ENCODE results near the gene FADS2. TPM values are rescaled to one million over a fixed set of nuclear protein-coding genes. Genes with fewer than 3 reads are reported as not detected.

Gene FADS2
- polyA plus RNA-seq, 2 of the 4 experiments (the other 2 are of a cell fraction): 215 to 391 TPM

DNA sequence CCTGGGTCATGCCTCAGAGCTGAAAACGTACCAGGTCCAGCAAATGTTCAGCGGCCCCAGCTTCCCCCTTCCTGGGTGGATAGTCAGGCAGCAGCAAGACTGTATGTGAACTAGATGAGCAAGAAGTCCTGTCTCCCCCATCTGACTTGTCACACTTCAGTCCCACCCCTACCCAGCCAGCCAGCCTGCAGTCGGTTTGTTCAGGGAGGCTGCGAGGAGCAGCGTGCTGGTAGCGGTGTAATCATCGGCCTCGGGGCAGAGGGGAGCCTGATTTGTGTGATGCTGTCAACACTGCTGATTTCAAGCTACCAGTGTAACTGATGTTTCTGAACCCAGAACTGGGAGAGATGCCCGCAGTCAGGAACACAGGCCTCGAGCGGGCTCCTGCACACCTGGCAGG is 45.3 kb upstream of the FADS2 start:
- Histone ChIP-seq H3K9me3 (no peaks in the 10 kb centered on the region), H3K4me3 (no peak overlapping the region), H3K4me1 (no peaks in the 10 kb centered on the region), H3K27ac (no peak overlapping the region), H3K4me2 (no peak overlapping the region)
- TF ChIP-seq EHF (CRISPR knock-in tag; IDR thresholded peaks at IDR 0.05) (no peak), EHMT2 (IDR thresholded peaks at IDR 0.05; ENCODE audit: low read depth) (no peak), NPAS2 (CRISPR knock-in tag; IDR thresholded peaks at IDR 0.05; ENCODE audit: borderline replicate concordance) (no peak), ZC3H11A (IDR thresholded peaks at IDR 0.05) (no peak), TP53 (CRISPR knock-in tag; IDR thresholded peaks at IDR 0.05) (no peak), MAFK (IDR thresholded peaks at IDR 0.05; ENCODE audit: partially characterized antibody) (no peak), POLR2A (IDR thresholded peaks at IDR 0.05; ENCODE audit: low read length) (no peak), BHLHE40 (IDR thresholded peaks at IDR 0.05; ENCODE audit: low read depth, low read length) (no peak), EP300 (IDR thresholded peaks at IDR 0.05) (no peak), GATA3 (IDR thresholded peaks at IDR 0.05; ENCODE audit: borderline replicate concordance) (no peak), POLR2AphosphoS2 (conservative IDR thresholded peaks at IDR 0.05; ENCODE audit: low read length) (no peak), CBX8 (IDR thresholded peaks at IDR 0.05) (no peak), FOSL2 (IDR thresholded peaks at IDR 0.05) (no peak), FOSL2 (CRISPR knock-in tag; IDR thresholded peaks at IDR 0.05) (no peak), MAZ (IDR thresholded peaks at IDR 0.05; ENCODE audit: borderline replicate concordance, low read depth, low read length) (no peak), HDAC2 (IDR thresholded peaks at IDR 0.05) (no peak)
- TF ChIP-seq, protein P1, sequence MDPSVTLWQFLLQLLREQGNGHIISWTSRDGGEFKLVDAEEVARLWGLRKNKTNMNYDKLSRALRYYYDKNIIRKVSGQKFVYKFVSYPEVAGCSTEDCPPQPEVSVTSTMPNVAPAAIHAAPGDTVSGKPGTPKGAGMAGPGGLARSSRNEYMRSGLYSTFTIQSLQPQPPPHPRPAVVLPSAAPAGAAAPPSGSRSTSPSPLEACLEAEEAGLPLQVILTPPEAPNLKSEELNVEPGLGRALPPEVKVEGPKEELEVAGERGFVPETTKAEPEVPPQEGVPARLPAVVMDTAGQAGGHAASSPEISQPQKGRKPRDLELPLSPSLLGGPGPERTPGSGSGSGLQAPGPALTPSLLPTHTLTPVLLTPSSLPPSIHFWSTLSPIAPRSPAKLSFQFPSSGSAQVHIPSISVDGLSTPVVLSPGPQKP (IDR thresholded peaks at IDR 0.05; ENCODE audit: low read depth, low read length): no peak
- TF ChIP-seq, protein P2, sequence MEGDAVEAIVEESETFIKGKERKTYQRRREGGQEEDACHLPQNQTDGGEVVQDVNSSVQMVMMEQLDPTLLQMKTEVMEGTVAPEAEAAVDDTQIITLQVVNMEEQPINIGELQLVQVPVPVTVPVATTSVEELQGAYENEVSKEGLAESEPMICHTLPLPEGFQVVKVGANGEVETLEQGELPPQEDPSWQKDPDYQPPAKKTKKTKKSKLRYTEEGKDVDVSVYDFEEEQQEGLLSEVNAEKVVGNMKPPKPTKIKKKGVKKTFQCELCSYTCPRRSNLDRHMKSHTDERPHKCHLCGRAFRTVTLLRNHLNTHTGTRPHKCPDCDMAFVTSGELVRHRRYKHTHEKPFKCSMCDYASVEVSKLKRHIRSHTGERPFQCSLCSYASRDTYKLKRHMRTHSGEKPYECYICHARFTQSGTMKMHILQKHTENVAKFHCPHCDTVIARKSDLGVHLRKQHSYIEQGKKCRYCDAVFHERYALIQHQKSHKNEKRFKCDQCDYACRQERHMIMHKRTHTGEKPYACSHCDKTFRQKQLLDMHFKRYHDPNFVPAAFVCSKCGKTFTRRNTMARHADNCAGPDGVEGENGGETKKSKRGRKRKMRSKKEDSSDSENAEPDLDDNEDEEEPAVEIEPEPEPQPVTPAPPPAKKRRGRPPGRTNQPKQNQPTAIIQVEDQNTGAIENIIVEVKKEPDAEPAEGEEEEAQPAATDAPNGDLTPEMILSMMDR (IDR thresholded peaks at IDR 0.05): no peak
- TF ChIP-seq, protein P3, sequence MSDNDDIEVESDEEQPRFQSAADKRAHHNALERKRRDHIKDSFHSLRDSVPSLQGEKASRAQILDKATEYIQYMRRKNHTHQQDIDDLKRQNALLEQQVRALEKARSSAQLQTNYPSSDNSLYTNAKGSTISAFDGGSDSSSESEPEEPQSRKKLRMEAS (IDR thresholded peaks at IDR 0.05): no peak
- TF ChIP-seq, protein P4, sequence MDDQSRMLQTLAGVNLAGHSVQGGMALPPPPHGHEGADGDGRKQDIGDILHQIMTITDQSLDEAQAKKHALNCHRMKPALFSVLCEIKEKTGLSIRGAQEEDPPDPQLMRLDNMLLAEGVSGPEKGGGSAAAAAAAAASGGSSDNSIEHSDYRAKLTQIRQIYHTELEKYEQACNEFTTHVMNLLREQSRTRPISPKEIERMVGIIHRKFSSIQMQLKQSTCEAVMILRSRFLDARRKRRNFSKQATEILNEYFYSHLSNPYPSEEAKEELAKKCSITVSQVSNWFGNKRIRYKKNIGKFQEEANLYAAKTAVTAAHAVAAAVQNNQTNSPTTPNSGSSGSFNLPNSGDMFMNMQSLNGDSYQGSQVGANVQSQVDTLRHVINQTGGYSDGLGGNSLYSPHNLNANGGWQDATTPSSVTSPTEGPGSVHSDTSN (IDR thresholded peaks at IDR 0.05): no peak
- TF ChIP-seq, protein P5, sequence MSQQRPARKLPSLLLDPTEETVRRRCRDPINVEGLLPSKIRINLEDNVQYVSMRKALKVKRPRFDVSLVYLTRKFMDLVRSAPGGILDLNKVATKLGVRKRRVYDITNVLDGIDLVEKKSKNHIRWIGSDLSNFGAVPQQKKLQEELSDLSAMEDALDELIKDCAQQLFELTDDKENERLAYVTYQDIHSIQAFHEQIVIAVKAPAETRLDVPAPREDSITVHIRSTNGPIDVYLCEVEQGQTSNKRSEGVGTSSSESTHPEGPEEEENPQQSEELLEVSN (IDR thresholded peaks at IDR 0.05; ENCODE audit: borderline replicate concordance, low read depth): no peak
- FAIRE-seq (no peak), ATAC-seq (no peak), DNase-seq (ENCODE audit: low read depth in 1 of 2, low spot score in 1 of 2) (no peak)
- ChIA-PET POLR2A (interaction anchor here (1.9 kb wide), 1 partner anchor 9 kb away, joined by 7 read pairs; the partner anchor contains the start of genes FEN1 and TMEM258), CTCF (interaction anchor here (0.9 to 5.4 kb wide), 7 partner anchors 9 to 325 kb away, joined by 3 to 71 read pairs (median 6); partner anchors contain the start of gene TMEM258)
- WGBS (ENCODE audit: missing lambda C conversion rate): 94% methylated on average over 11 of the region's 11 CpGs

DNA sequence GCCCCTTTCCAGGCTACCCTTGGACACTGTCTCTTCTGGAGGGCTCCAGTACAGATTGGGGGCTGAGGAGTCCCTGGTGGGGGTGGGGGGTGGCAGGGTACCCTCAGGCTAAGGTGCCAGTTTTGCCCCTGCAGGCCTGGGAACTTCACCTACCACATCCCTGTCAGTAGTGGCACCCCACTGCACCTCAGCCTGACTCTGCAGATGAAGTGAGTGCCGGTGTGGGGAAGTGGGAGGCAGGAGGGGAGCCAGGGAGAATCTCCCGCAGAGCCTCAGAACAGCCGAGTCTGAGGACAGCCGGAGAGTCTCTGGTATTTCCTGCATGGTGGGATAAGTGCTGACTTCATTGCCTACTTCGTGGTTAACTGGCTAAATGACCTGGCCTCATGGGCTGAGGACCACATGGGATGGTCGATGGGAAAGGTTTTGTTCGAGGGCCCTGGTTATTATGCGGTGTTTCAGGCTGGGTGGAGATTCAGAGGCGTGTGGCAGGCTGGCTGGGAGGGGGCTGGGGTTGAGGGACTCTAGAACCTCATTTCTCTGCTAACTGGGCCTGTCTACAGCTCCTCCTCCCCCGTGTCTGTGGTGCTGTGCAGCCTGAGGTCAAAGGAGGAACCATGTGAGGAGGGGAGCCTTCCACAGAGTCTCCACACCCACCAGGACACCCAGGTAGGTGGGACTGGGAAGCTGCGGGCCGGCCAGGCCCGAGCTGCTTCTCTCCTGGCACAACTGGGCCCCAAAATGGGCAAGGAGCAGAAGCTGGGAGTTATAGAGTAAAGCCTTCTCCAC is 44.2 kb upstream of the FADS2 start:
- TF ChIP-seq JUN (IDR thresholded peaks at IDR 0.05): no peak
- TF ChIP-seq, protein P6, sequence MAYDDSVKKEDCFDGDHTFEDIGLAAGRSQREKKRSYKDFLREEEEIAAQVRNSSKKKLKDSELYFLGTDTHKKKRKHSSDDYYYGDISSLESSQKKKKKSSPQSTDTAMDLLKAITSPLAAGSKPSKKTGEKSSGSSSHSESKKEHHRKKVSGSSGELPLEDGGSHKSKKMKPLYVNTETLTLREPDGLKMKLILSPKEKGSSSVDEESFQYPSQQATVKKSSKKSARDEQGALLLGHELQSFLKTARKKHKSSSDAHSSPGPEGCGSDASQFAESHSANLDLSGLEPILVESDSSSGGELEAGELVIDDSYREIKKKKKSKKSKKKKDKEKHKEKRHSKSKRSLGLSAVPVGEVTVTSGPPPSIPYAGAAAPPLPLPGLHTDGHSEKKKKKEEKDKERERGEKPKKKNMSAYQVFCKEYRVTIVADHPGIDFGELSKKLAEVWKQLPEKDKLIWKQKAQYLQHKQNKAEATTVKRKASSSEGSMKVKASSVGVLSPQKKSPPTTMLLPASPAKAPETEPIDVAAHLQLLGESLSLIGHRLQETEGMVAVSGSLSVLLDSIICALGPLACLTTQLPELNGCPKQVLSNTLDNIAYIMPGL (CRISPR knock-in tag; IDR thresholded peaks at IDR 0.05; ENCODE audit: borderline replicate concordance): no peak
- no peak for TF ChIP-seq FOSL2 (IDR thresholded peaks at IDR 0.05)
- TF ChIP-seq FOSL2 (CRISPR knock-in tag; IDR thresholded peaks at IDR 0.05): no peak
- no peak for TF ChIP-seq POLR2A (IDR thresholded peaks at IDR 0.05; ENCODE audit: low read length)
- no peak for TF ChIP-seq EHF (CRISPR knock-in tag; IDR thresholded peaks at IDR 0.05)
- no peak for TF ChIP-seq NPAS2 (CRISPR knock-in tag; IDR thresholded peaks at IDR 0.05; ENCODE audit: borderline replicate concordance)
- Histone ChIP-seq H3K27ac (no peak overlapping the region), H3K4me1 (no peaks in the 10 kb centered on the region), H3K4me2 (no peak overlapping the region), H3K4me3 (no peak overlapping the region), H3K9me3 (no peaks in the 10 kb centered on the region)
- ATAC-seq: no peak
- FAIRE-seq: no peak
- CTCF ChIA-PET: interaction anchor here (1.1 to 10.3 kb wide), 5 partner anchors 8 to 40 kb away, joined by 3 to 147 read pairs (median 21); no protein-coding TSS in a partner anchor
- 81% methylated on average over 12 of the region's 13 CpGs for WGBS (ENCODE audit: missing lambda C conversion rate)
- no peak for DNase-seq (ENCODE audit: low read depth in 1 of 2, low spot score in 1 of 2)
- POLR2A ChIA-PET: no interaction called here

Measured in A549 (cell line).